Measurements from ENCODE around the gene ABHD14A. TPM values are rescaled to one million over a fixed set of nuclear protein-coding genes. Genes with fewer than 3 reads are reported as not detected.
A peak's percentile ranks its signal among the peaks of the same experiment; 100 is the strongest.

Gene ABHD14A
- polyA plus RNA-seq, 4 donors: 4.6 to 17.6 (median 10.4) TPM

- Histone ChIP-seq H3K9me3 (ENCODE audit: control insufficient read depth in 2 of 2, insufficient read depth in 1 of 2, low read depth in 1 of 2, low read length in 1 of 2) (peaks cover 0 to 4% of the 10 kb centered on the region in 2 donors), H3K36me3 (ENCODE audit: control insufficient read depth in 3 of 3, insufficient read depth in 2 of 3, low read depth in 1 of 3, low read length in 3 of 3) (peaks cover 0 to 15% (median 0%) of the 10 kb centered on the region in 3 donors), H3K4me3 (ENCODE audit: low read depth in 1 of 3, low read length in 3 of 3) (no peak overlapping the region), H3K4me1 (ENCODE audit: control insufficient read depth in 3 of 3, insufficient read depth in 2 of 3, low read depth in 1 of 3, low read length in 2 of 3) (peaks cover 0 to 4% (median 0%) of the 10 kb centered on the region in 3 donors), H3K27ac (ENCODE audit: low read depth in 1 of 3, low read length in 2 of 3) (no peak overlapping the region), H3K27me3 (ENCODE audit: control insufficient read depth in 3 of 3, insufficient read depth in 3 of 3, low read length in 3 of 3) (peaks cover 0 to 24% (median 3%) of the 10 kb centered on the region in 3 donors)
- DNase-seq (no peak), FAIRE-seq (no peak)
- 92 to 98% (median 95%) methylated on average over 2 of the region's 2 CpGs for WGBS, 3 donors
These were observed 24.0 kb upstream of the ABHD14A start for GRCh38 chr3:51950899-51951298.

- DNase-seq: no peak
- Histone ChIP-seq H3K9me3 (ENCODE audit: control insufficient read depth in 2 of 2, insufficient read depth in 1 of 2, low read depth in 1 of 2, low read length in 1 of 2) (peaks cover 0 to 4% of the 10 kb centered on the region in 2 donors), H3K27ac (ENCODE audit: low read depth in 1 of 3, low read length in 2 of 3) (no peak overlapping the region), H3K36me3 (ENCODE audit: control insufficient read depth in 3 of 3, insufficient read depth in 2 of 3, low read depth in 1 of 3, low read length in 3 of 3) (peaks cover 0 to 14% (median 2%) of the 10 kb centered on the region in 3 donors), H3K27me3 (ENCODE audit: control insufficient read depth in 3 of 3, insufficient read depth in 3 of 3, low read length in 3 of 3) (peaks cover 0 to 31% (median 3%) of the 10 kb centered on the region in 3 donors), H3K4me1 (ENCODE audit: control insufficient read depth in 3 of 3, insufficient read depth in 2 of 3, low read depth in 1 of 3, low read length in 2 of 3) (peaks cover 0 to 7% (median 6%) of the 10 kb centered on the region in 3 donors), H3K4me3 (ENCODE audit: low read depth in 1 of 3, low read length in 3 of 3) (no peak overlapping the region)
- 67 to 84% (median 70%) methylated on average over 3 of the region's 3 CpGs for WGBS, 3 donors
- FAIRE-seq: no peak
These were observed 21.4 kb upstream of the ABHD14A start for GRCh38 chr3:51953445-51953844.

- H3K36me3 ChIP-seq (ENCODE audit: control insufficient read depth in 3 of 3, insufficient read depth in 2 of 3, low read depth in 1 of 3, low read length in 3 of 3): peaks cover 0 to 20% (median 2%) of the 10 kb centered on the region in 3 donors
- FAIRE-seq (no peak), DNase-seq (no peak)
- 59 to 69% (median 66%) methylated on average over 6 of the region's 6 CpGs for WGBS, 3 donors
- peaks cover 0 to 4% of the 10 kb centered on the region in 2 donors for H3K9me3 ChIP-seq (ENCODE audit: control insufficient read depth in 2 of 2, insufficient read depth in 1 of 2, low read depth in 1 of 2, low read length in 1 of 2)
- H3K4me3 ChIP-seq (ENCODE audit: low read depth in 1 of 3, low read length in 3 of 3): no peak overlapping the region
- H3K4me1 ChIP-seq (ENCODE audit: control insufficient read depth in 3 of 3, insufficient read depth in 2 of 3, low read depth in 1 of 3, low read length in 2 of 3): peaks cover 0 to 7% (median 6%) of the 10 kb centered on the region in 3 donors
- peaks cover 0 to 31% (median 3%) of the 10 kb centered on the region in 3 donors for H3K27me3 ChIP-seq (ENCODE audit: control insufficient read depth in 3 of 3, insufficient read depth in 3 of 3, low read length in 3 of 3)
- H3K27ac ChIP-seq (ENCODE audit: low read depth in 1 of 3, low read length in 2 of 3): no peak overlapping the region
These were observed 20.8 kb upstream of the ABHD14A start for GRCh38 chr3:51954105-51954504.

- WGBS, 3 donors: 71 to 90% (median 82%) methylated on average over 1 of the region's 1 CpG
- Histone ChIP-seq H3K36me3 (ENCODE audit: control insufficient read depth in 3 of 3, insufficient read depth in 2 of 3, low read depth in 1 of 3, low read length in 3 of 3) (peaks cover 0 to 24% (median 2%) of the 10 kb centered on the region in 3 donors), H3K9me3 (ENCODE audit: control insufficient read depth in 2 of 2, insufficient read depth in 1 of 2, low read depth in 1 of 2, low read length in 1 of 2) (peaks cover 0 to 4% of the 10 kb centered on the region in 2 donors), H3K27ac (ENCODE audit: low read depth in 1 of 3, low read length in 2 of 3) (no peak overlapping the region), H3K4me1 (ENCODE audit: control insufficient read depth in 3 of 3, insufficient read depth in 2 of 3, low read depth in 1 of 3, low read length in 2 of 3) (peaks cover 0 to 7% (median 6%) of the 10 kb centered on the region in 3 donors), H3K4me3 (ENCODE audit: low read depth in 1 of 3, low read length in 3 of 3) (no peak overlapping the region), H3K27me3 (ENCODE audit: control insufficient read depth in 3 of 3, insufficient read depth in 3 of 3, low read length in 3 of 3) (peaks cover 0 to 31% (median 3%) of the 10 kb centered on the region in 3 donors)
- DNase-seq (no peak), FAIRE-seq (no peak)
These were observed 20.2 kb upstream of the ABHD14A start for GRCh38 chr3:51954713-51955112.

DNA sequence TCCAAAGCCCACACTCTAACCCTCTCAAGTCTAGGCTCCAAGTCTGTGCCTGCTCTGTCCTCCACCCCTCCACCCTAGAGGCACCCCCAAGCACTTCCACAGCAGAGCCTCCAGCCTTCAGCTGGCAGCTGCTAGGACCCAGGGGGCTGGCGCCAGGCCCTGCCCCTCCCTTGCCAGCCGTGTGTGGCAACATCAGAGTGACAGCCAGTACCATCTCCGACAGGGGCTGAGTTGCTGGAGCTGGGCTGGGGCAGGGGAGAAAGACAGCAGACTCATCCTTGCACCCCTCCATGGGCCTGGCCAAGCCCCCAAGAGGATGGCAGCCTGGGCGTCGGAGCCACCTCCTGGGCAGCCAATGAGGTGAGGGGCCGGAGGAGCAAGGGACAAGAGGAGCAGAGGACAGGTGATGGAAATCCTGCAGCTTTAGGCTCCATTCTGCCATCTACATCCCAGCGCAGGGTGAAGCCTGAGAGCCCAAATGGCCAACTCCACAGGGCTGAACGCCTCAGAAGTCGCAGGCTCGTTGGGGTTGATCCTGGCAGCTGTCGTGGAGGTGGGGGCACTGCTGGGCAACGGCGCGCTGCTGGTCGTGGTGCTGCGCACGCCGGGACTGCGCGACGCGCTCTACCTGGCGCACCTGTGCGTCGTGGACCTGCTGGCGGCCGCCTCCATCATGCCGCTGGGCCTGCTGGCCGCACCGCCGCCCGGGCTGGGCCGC, 19.5 kb upstream of the ABHD14A start, which contains the start of gene GPR62:
Gene GPR62, plus strand, starts transcription at position 207 of the 718 bp plus-strand sequence. Its CDS starts 272 bp downstream, at position 479.
- peaks cover 0 to 7% (median 6%) of the 10 kb centered on the region in 3 donors for H3K4me1 ChIP-seq (ENCODE audit: control insufficient read depth in 3 of 3, insufficient read depth in 2 of 3, low read depth in 1 of 3, low read length in 2 of 3)
- FAIRE-seq (no peak), DNase-seq (no peak)
- WGBS, 3 donors: 23 to 35% (median 26%) methylated on average over 33 of the region's 33 CpGs
- peak within 1 kb of the TSS in 1 of 3 donors; percentile 33 for H3K27ac ChIP-seq (ENCODE audit: low read depth in 1 of 3, low read length in 2 of 3)
- H3K27me3 ChIP-seq (ENCODE audit: control insufficient read depth in 3 of 3, insufficient read depth in 3 of 3, low read length in 3 of 3): peaks cover 0 to 31% (median 3%) of the 10 kb centered on the region in 3 donors
- peaks cover 0 to 4% of the 10 kb centered on the region in 2 donors for H3K9me3 ChIP-seq (ENCODE audit: control insufficient read depth in 2 of 2, insufficient read depth in 1 of 2, low read depth in 1 of 2, low read length in 1 of 2)
- peaks cover 0 to 30% (median 2%) of the 10 kb centered on the region in 3 donors for H3K36me3 ChIP-seq (ENCODE audit: control insufficient read depth in 3 of 3, insufficient read depth in 2 of 3, low read depth in 1 of 3, low read length in 3 of 3)
- peak within 1 kb of the TSS in 1 of 3 donors; percentile 42 for H3K4me3 ChIP-seq (ENCODE audit: low read depth in 1 of 3, low read length in 3 of 3)

GRCh38 chr3:51955893-51956770, 18.7 kb upstream of the ABHD14A start:
- Histone ChIP-seq H3K36me3 (ENCODE audit: control insufficient read depth in 3 of 3, insufficient read depth in 2 of 3, low read depth in 1 of 3, low read length in 3 of 3) (peaks cover 0 to 36% (median 2%) of the 10 kb centered on the region in 3 donors), H3K9me3 (ENCODE audit: control insufficient read depth in 2 of 2, insufficient read depth in 1 of 2, low read depth in 1 of 2, low read length in 1 of 2) (peaks cover 0 to 4% of the 10 kb centered on the region in 2 donors), H3K4me3 (ENCODE audit: low read depth in 1 of 3, low read length in 3 of 3) (peak overlapping the region in 1 of 3 donors; percentile 42), H3K4me1 (ENCODE audit: control insufficient read depth in 3 of 3, insufficient read depth in 2 of 3, low read depth in 1 of 3, low read length in 2 of 3) (peaks cover 0 to 8% (median 7%) of the 10 kb centered on the region in 3 donors), H3K27ac (ENCODE audit: low read depth in 1 of 3, low read length in 2 of 3) (peak overlapping the region in 1 of 3 donors; percentile 33), H3K27me3 (ENCODE audit: control insufficient read depth in 3 of 3, insufficient read depth in 3 of 3, low read length in 3 of 3) (peaks cover 0 to 31% (median 3%) of the 10 kb centered on the region in 3 donors)
- FAIRE-seq (no peak), DNase-seq (peak in 1 of 2 donors; percentile 75)
- 3 to 6% (median 5%) methylated on average over 83 to 97 of the region's 97 CpGs for WGBS, 3 donors

DNA sequence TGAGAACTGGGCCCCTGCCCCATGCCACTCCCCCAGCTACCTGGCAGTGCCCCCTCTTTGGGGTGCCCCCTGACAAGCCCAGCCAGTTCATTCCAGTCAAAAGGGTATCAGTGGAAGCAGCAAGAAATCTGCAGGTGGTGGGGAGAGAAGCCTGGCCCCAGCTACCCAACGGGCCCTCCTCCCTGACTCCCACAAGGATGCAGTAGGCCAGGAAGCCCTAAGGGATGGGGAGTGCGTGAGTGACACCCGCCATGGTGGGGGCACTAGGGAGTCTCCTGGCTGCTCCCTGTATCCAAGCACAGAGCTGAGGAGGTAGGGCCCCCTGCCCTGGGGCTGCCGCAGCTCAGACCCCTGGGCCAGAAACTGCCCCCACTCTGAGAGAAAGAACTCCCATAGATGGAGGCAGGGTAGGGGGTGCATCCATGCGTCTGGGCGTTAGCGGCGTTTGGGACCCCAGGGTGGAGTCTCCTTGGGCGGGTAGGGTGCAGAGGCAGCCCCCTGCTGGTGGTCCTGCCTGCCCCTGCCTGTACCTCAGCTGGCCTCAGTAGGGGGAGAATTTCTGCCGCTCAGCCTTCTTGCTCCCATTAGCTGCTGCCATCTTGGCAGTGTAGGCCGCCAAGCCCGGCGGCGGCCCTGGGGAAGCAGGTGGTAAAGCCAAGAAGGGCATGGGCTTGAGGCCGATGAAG, 17.2 kb upstream of the ABHD14A start:
- FAIRE-seq (no peak), DNase-seq (no peak)
- Histone ChIP-seq H3K36me3 (ENCODE audit: control insufficient read depth in 3 of 3, insufficient read depth in 2 of 3, low read depth in 1 of 3, low read length in 3 of 3) (peaks cover 0 to 36% (median 2%) of the 10 kb centered on the region in 3 donors), H3K27ac (ENCODE audit: low read depth in 1 of 3, low read length in 2 of 3) (no peak overlapping the region), H3K4me1 (ENCODE audit: control insufficient read depth in 3 of 3, insufficient read depth in 2 of 3, low read depth in 1 of 3, low read length in 2 of 3) (peaks cover 0 to 22% (median 7%) of the 10 kb centered on the region in 3 donors), H3K9me3 (ENCODE audit: control insufficient read depth in 2 of 2, insufficient read depth in 1 of 2, low read depth in 1 of 2, low read length in 1 of 2) (peaks cover 0 to 4% of the 10 kb centered on the region in 2 donors), H3K27me3 (ENCODE audit: control insufficient read depth in 3 of 3, insufficient read depth in 3 of 3, low read length in 3 of 3) (peaks cover 0 to 31% (median 3%) of the 10 kb centered on the region in 3 donors), H3K4me3 (ENCODE audit: low read depth in 1 of 3, low read length in 3 of 3) (no peak overlapping the region)
- WGBS, 3 donors: 95 to 97% (median 97%) methylated on average over 15 of the region's 15 CpGs
